ENCODE results near the gene PHLDB2. TPM values are rescaled to one million over a fixed set of nuclear protein-coding genes. Genes with fewer than 3 reads are reported as not detected.

The PHLDB2 gene
- total RNA-seq, 1 experiment from 2014 or later, result 143 TPM

- RAD21 ChIA-PET (ENCODE audit: low non-redundant PET in 1 of 2, low total read pairs in 2 of 2, uncharacterized antibody in 2 of 2, unreplicated experiment in 2 of 2), result no interaction called here
- Histone ChIP-seq H3K4me2 (ENCODE audit: low read length) (no peak overlapping the region), H3K27me3 (ENCODE audit: insufficient read depth, low read length) (no peaks in the 10 kb centered on the region), H3K9me3 (ENCODE audit: control insufficient read depth in 1 of 2, insufficient read depth in 1 of 2, low read depth in 1 of 2, low read length in 2 of 2) (peaks cover 4 to 5% of the 10 kb centered on the region in 2 experiments; a peak in 2 of 4 replicates), H3K9me2 (ENCODE audit: insufficient read depth) (no peaks in the 10 kb centered on the region), H3K36me3 (ENCODE audit: control insufficient read depth in 1 of 2, insufficient read depth in 2 of 2, low read length in 2 of 2) (peaks cover 32 to 87% of the 10 kb centered on the region in 2 experiments), H3K9ac (ENCODE audit: low read length) (no peak overlapping the region), H3K4me1 (ENCODE audit: control insufficient read depth in 1 of 2, insufficient read depth in 2 of 2, low read length in 2 of 2) (peaks cover 13 to 20% of the 10 kb centered on the region in 2 experiments; a peak in 3 of 4 replicates), H3K27ac (ENCODE audit: low read depth, low read length) (no peak overlapping the region), H3K79me2 (ENCODE audit: insufficient read depth, low read length) (peaks cover 100% of the 10 kb centered on the region), H2AFZ (ENCODE audit: low read depth, low read length, poor library complexity, severe bottlenecking) (no peak overlapping the region), H3K4me3 (replicated peaks in 1 of 2; ENCODE audit: low read depth in 1 of 2, low read length in 2 of 2) (no peak overlapping the region), H4K20me1 (ENCODE audit: insufficient read depth) (no peaks in the 10 kb centered on the region)
- no TSS peak for BruUV-seq (replicated peaks)
- DNase-seq (ENCODE audit: low read depth, low spot score), result no peak
- CTCF ChIA-PET, result no interaction called here
- no peak for ATAC-seq
- TF ChIP-seq EZH2 (IDR thresholded peaks at IDR 0.05) (no peak), POLR2AphosphoS5 (IDR thresholded peaks at IDR 0.05; ENCODE audit: low read depth, low read length) (no peak), ZFX (IDR thresholded peaks at IDR 0.05) (no peak), TCF7L2 (IDR thresholded peaks at IDR 0.05; ENCODE audit: borderline replicate concordance, extremely low read depth, insufficient read depth, insufficient read length) (no peak)
- intact Hi-C loops (cut with micrococcal nuclease), result no loop called here
- POLR2A ChIA-PET, result no interaction called here
Measured at GRCh38 chr3:111885578-111885977, 26.5 kb downstream of the PHLDB2 start.

- BruUV-seq (replicated peaks), result TSS peak; percentile 0
- peaks cover 28 to 47% of the 10 kb centered on the region in 2 experiments; a peak in 3 of 4 replicates for H3K4me1 ChIP-seq (ENCODE audit: control insufficient read depth in 1 of 2, insufficient read depth in 2 of 2, low read length in 2 of 2)
- peak overlapping the region; percentile 71 for H3K27ac ChIP-seq (ENCODE audit: low read depth, low read length)
- POLR2A ChIA-PET, result interaction anchor here (1.3 to 3.0 kb wide), 5 partner anchors 12 to 40 kb away, joined by 3 to 26 read pairs (median 6); no protein-coding TSS in a partner anchor
- H4K20me1 ChIP-seq (ENCODE audit: insufficient read depth), result no peaks in the 10 kb centered on the region
- TF ChIP-seq ATF3 (IDR thresholded peaks at IDR 0.05) (no peak), YY1 (IDR thresholded peaks at IDR 0.05; ENCODE audit: extremely low read depth, insufficient replicate concordance, low read depth, low read length) (peak; percentile 34), MAX (IDR thresholded peaks at IDR 0.05) (peak; percentile 40; the same call in 1 of the 2 replicates), CEBPB (IDR thresholded peaks at IDR 0.05; ENCODE audit: low read depth) (no peak), FOSL1 (IDR thresholded peaks at IDR 0.05; ENCODE audit: low read depth) (no peak), CBX3 (IDR thresholded peaks at IDR 0.05; ENCODE audit: low read depth) (peak; percentile 33; the same call in 1 of the 2 replicates), SRF (IDR thresholded peaks at IDR 0.05; ENCODE audit: low read depth) (no peak), JUND (IDR thresholded peaks at IDR 0.05) (peak; percentile 21; the same call in 1 of the 2 replicates), ZNF274 (IDR thresholded peaks at IDR 0.05; ENCODE audit: low read depth, low read length) (no peak)
- ATAC-seq, result peak; percentile 48
- CTCF ChIA-PET, result interaction anchor here (1.1 to 1.7 kb wide), 3 partner anchors 24 to 123 kb away, joined by 4 to 7 read pairs (median 4); no protein-coding TSS in a partner anchor
- H3K9me2 ChIP-seq (ENCODE audit: insufficient read depth), result no peaks in the 10 kb centered on the region
- no peak for DNase-seq (ENCODE audit: low read depth, low spot score)
- RAD21 ChIA-PET (ENCODE audit: low non-redundant PET in 1 of 2, low total read pairs in 2 of 2, uncharacterized antibody in 2 of 2, unreplicated experiment in 2 of 2), result no interaction called here
- no peak overlapping the region for H3K9ac ChIP-seq (ENCODE audit: low read length)
- H3K4me2 ChIP-seq (ENCODE audit: low read length), result peak overlapping the region; percentile 1; the same call in 1 of the 2 replicates
- intact Hi-C loops (cut with micrococcal nuclease), result no loop called here
- H3K27me3 ChIP-seq (ENCODE audit: insufficient read depth, low read length), result no peaks in the 10 kb centered on the region
- H3K79me2 ChIP-seq (ENCODE audit: insufficient read depth, low read length), result peaks cover 92% of the 10 kb centered on the region
- H3K9me3 ChIP-seq (ENCODE audit: control insufficient read depth in 1 of 2, insufficient read depth in 1 of 2, low read depth in 1 of 2, low read length in 2 of 2), result no peaks in the 10 kb centered on the region
- H2AFZ ChIP-seq (ENCODE audit: low read depth, low read length, poor library complexity, severe bottlenecking), result peak overlapping the region; percentile 2
- H3K4me3 ChIP-seq (replicated peaks in 1 of 2; ENCODE audit: low read depth in 1 of 2, low read length in 2 of 2), result no peak overlapping the region
- peaks cover 6 to 46% of the 10 kb centered on the region in 2 experiments for H3K36me3 ChIP-seq (ENCODE audit: control insufficient read depth in 1 of 2, insufficient read depth in 2 of 2, low read length in 2 of 2)
Measured at GRCh38 chr3:111890051-111890580, 31.1 kb downstream of the PHLDB2 start.
